Measurements from ENCODE around the gene MINAR2. TPM values are rescaled to one million over a fixed set of nuclear protein-coding genes. Genes with fewer than 3 reads are reported as not detected.

MINAR2 gene
- total RNA-seq, 2 experiments from 2014 or later = not detected

GRCh38 chr5:129803403-129803802 lies 55.5 kb downstream of the MINAR2 start:
- intact Hi-C loops (cut with micrococcal nuclease) = no loop called here
- ChIA-PET CTCF (no interaction called here), POLR2A (no interaction called here)
- Mint-ChIP-seq H3K9me3 (peaks cover 21% of the 10 kb centered on the region), H3K36me3 (peaks cover 7% of the 10 kb centered on the region), H3K4me3 (no peak overlapping the region), H3K27ac (no peak overlapping the region), H3K27me3 (peaks cover 4% of the 10 kb centered on the region), H3K4me1 (ENCODE audit: low read depth) (no peaks in the 10 kb centered on the region)
- DNase-seq = no peak

GRCh38 chr5:129804705-129805104 lies 56.8 kb downstream of the MINAR2 start:
- Mint-ChIP-seq H3K27me3 (peaks cover 4% of the 10 kb centered on the region), H3K9me3 (peaks cover 8% of the 10 kb centered on the region), H3K27ac (no peak overlapping the region), H3K4me3 (no peak overlapping the region), H3K4me1 (ENCODE audit: low read depth) (no peaks in the 10 kb centered on the region), H3K36me3 (peaks cover 2% of the 10 kb centered on the region)
- POLR2A ChIA-PET = no interaction called here
- intact Hi-C loops (cut with micrococcal nuclease) = no loop called here
- DNase-seq = no peak
- CTCF ChIA-PET = interaction anchor here (0.8 kb wide), 1 partner anchor 34 kb away, joined by 3 read pairs; no protein-coding TSS in a partner anchor

GRCh38 chr5:129807162-129807814 lies 59.4 kb downstream of the MINAR2 start:
- Mint-ChIP-seq H3K4me1 (ENCODE audit: low read depth) (no peaks in the 10 kb centered on the region), H3K36me3 (no peaks in the 10 kb centered on the region), H3K27ac (no peak overlapping the region), H3K9me3 (peaks cover 1% of the 10 kb centered on the region), H3K4me3 (no peak overlapping the region), H3K27me3 (peaks cover 7% of the 10 kb centered on the region)
- intact Hi-C loops (cut with micrococcal nuclease) = no loop called here
- ChIA-PET CTCF (interaction anchor here (1.0 kb wide), 1 partner anchor 45 kb away, joined by 3 read pairs; no protein-coding TSS in a partner anchor), POLR2A (no interaction called here)
- DNase-seq = no peak

Other genes with a start within 250 kb of the MINAR2 start
- gene CHSY3, start 156.4 kb downstream of the MINAR2 start, total RNA-seq = not detected